SKM-1 treated with dmso at 0.1 percent for 144 hours (cell line): ENCODE measurements around the gene RHOG.
"Not testable (repeated sequence)": the region's sequence is repeated elsewhere in the genome, so short reads cannot be mapped to it uniquely, and the experiment has no call there.

Experiments
- DNase-seq: peaks from one replicate; lab custom pipeline; 2025; ENCODE audit not compliant: unreplicated experiment; lab: John Stamatoyannopoulos, UW

The RHOG gene

DNA sequence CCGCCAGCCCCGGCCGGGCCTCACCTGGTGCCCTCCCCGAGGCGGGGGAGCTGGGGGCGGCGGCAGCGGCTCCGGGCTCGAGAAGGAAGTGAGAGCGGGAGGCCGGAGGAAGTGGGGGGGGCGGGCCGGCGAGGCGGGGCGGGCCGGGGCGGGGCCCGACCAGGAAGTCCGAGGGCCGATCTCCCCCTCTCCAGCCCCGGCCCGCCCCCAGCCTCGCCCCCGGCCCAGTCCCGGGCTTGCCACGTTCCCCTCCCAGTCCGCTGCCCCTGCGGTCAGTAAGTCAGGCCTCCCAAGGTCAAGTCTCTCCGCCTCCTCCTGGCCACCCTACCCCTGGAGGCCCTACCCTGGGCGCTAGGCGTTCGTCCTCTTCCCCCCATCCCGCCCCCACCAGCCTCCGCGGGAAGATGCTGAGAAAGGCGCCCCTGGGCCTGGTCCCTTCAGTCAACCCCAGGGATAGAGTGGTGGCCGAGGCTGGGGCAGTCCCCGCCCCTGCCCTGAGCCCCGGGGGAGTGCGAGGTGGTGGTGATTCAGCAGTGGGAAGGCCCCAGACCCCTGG is at the start of gene RHOG:
Gene RHOG (minus strand): TSS at position 90 of the 556 bp plus-strand sequence. CDS start 12,821 bp downstream, outside the sequence.
- DNase-seq, result peak; percentile 83

DNA sequence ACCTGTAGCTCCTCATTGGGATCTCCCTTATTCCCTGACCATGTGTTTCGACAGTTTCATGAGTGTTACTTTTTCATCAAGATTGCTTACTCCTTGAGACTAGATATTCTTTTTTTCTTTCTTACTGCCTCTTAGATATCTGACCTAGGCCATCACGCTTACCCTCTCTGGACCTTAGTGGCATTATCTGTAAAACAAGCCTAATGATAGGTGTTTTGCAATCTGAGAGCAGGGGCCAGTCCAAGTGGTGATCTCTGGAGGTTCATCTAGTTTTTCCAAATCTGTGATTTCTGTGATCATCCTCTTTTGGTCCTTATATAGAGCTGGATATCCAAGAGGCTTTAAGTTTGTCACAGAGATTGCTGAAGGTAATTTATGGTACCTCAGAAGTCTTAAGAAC is 49.3 kb upstream of the RHOG start:
- DNase-seq, result no peak

DNA sequence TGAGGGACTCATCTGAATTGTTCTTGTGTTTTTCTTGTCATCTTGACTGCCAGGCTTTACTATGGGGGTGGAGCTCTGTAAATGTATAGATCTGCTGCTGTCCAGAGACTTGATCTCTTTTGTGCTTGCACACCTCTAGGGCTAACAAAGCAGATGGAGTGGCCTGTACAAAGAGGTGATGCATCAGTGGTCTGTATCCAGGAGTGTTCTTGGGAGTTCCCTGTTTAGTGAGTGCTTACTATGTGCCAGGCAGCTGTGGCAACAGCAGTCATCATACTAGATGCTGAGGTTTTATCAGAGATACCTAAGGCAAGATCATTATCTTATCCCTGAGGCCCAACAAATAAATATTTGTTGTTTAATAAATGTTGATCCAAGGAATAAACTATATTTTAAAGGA is 48.1 kb upstream of the RHOG start:
- no peak for DNase-seq

DNA sequence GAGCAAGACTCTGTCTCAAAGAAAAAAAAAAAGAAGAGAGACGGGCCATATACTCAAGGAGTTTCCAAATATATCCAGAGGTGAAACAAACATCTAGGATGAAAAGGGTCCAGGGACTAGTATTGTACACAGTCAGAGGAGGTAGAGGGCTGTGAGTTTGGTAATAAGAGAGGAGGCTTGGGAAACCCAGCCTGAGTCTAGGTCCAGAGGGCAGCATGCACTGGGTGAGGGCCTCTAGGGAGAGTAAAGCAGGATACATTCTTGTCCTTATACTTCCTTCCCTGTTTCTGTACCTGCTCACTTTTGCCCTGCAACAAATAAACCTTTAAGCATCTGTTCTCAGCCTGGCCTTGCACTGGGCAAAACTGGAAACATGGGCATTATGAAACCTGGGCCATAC is 46.2 kb upstream of the RHOG start:
- peak; percentile 28 for DNase-seq

DNA sequence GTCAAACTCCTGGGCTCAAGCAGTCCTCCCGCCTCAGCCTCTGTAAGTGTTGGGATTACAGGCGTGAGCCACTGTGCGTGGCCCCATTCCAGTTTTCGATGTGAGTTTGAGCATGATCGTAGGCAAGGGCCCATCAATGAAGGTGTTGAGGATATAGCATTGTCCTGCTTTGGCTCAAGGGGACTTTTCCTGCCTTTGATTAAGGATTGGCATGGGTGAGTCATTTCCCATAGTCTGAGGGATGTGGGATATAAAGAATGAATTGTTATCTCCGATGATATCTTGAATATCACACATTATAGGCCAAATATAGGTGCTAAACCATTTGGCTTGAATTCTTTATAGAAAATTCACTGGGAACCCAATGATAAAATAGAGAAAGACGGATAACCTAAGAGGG is 45.1 kb upstream of the RHOG start:
- DNase-seq, result no peak

DNA sequence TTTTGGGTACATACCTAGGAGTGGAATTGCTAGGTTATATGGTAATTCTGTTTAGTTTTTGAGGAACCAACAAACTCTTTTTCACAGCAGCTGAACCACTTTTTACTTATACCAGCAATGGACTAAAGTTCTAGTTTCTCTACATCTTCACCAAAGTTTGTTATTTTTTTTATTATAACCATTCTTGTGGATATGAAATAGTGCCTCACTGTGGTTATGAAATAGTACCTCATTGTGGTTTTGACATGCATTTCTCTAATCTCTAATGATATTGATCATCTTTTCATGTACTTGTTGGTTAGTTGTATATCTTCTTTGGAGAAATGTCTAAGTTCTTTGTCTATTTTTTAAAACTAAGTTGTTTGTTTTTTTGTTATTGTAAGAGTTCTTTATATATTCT is 41.9 kb upstream of the RHOG start:
- DNase-seq, result no peak

DNA sequence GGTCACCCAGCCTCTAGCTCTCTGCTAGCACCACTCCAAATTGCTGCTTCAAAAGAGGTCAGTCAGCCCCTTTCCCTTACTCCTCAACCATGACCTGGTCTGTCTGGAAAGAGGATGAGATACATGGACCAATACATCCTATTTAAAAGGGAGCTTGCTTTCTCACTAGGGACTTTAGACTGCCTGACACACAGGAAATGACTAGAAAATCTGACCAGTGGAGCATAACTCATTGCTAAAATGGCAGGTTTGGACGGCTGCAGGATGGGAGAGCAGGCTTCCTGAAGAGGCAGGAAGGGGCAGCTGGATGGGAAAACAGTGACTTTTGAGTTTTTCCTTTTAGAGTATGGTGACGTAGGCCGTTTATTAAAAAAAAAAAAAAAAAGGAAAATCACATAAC is 40.0 kb upstream of the RHOG start:
- no peak for DNase-seq

DNA sequence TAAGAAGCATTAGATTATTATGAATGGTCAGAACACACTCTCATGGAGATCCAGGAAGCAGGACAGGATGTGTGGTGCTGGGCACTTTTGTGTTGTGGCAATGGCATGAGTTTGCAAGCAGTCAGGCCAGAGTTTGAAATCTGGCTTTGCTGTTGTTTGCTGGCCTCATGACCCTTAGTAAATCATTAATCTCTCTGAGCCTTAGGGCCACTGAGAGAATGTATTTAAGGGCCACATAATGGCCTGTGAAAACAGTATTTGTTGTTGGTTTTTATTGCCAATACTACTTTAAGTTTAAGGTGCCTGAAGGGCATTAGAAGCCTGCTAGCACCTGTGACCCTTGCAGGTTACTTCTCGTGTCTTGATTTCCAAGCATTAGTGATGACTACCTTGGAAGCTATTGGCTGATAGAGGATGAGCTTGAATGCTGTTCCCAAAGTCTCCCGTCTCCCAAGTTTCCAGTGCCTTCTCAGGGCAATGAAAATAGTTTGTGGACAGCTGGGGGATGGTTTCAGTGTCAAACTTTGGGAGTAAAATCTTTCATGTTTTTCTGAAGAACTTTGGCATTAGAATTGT is 39.3 kb upstream of the RHOG start:
- DNase-seq, result no peak

DNA sequence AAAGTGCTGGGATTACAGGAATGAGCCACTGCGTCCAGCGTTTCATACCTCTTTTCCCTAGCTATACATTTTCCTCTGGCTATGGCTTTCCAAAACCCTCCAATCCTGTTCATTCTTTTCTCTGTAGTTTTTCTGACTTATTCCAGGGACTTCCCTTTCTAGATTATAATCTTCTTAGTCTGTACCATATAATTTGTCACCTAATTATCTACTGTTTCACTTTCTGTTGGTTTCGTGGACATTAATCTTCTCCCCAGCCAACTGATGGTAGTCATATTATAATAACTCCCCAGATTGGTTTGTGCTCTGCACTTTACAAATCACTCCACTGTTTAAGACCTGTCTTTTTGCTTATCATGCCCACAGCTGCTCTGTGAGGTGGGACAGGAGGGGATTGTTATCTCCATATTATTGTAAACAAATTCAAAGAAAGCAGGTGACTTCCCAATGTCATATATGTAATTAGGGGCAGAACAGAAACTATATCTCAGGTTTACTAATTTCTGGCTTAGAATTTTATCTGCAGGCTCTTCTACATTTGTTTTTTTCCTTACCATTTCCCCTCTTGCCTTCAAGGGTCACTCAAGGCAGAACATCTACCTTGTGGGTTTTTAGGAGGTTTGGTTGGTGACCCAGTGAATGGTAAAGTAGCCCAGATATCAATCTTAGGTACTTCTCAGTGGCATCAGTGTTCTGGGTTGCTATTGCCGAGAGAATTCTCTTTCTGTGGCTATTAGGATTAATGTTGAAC is 38.6 kb upstream of the RHOG start:
- DNase-seq, result no peak

DNA sequence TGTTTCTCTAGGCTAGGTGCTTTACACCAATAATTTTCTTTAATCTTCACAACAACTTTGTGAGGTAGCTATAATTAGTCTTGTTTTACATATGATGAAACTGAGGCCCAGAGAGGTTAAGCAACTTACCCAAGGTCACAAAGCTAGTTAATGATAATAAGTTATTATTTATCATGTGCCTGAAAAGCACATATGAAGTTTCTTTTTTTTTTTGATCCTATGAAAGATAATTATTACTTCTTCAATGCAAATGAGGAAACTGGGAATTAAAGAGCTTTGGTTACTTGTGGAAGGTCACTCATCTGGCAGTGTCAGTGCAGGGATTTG is 37.5 kb upstream of the RHOG start:
- no peak for DNase-seq

DNA sequence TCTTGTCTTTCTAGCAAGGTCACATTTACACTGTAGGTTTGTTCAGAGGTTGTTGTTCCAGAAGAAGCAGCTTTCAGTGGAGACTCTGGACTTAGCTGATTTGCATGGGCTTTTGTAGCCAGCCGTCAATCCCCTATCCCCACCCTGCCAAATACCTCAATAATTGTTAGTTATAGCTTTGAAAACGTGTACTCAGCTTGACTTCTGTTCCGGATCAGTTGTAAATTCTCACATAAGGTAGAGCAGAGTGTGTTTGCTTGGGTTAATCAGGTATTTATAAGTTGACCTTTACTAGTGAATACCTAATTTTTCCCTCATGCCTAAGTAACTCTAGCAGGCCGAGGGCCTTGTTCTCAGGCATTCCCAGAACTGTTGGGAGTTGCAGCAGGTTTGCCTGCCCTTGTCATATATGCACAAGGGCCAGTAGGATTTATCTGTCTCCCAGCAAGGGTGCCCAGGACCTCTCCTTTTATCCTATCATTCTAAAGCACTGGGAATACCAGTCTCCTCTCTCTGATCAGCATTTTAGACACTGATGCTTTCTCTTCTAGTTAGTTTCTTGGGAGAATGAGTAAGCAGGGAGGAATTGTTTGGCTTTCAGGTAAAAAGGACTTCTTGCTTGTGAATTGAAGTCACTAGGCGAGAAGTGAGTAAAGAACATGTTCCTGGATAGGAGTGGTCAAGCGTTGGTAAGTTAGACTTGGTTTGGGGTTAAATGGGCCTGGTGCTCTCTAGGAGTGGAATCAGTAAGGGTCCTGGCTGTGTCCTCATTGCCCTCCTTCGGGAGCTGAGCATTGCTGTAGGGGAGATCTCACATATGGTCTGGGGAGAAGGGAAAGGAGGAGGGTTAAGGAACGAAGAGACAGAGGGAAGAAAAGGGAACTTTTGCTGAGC is 36.9 kb upstream of the RHOG start:
- no peak for DNase-seq

DNA sequence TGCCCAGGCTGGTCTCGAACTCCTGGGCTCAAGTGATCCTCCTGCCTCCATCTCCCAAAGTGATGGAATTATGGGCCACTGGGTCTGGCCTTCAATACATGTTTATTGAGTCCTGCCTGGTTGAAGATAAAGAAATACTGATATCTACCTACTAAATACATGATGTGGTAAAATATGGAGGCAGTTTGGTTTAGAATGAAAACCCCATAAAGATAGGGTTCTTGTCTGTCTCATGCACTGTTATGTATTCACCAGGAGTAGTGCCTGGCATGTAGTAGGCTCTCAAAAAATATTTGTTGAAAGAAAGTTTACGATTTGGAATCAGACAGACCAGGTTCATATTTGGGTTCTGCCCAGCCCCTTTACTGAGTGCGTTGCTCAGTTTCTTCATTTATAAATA is 35.9 kb upstream of the RHOG start:
- no peak for DNase-seq

DNA sequence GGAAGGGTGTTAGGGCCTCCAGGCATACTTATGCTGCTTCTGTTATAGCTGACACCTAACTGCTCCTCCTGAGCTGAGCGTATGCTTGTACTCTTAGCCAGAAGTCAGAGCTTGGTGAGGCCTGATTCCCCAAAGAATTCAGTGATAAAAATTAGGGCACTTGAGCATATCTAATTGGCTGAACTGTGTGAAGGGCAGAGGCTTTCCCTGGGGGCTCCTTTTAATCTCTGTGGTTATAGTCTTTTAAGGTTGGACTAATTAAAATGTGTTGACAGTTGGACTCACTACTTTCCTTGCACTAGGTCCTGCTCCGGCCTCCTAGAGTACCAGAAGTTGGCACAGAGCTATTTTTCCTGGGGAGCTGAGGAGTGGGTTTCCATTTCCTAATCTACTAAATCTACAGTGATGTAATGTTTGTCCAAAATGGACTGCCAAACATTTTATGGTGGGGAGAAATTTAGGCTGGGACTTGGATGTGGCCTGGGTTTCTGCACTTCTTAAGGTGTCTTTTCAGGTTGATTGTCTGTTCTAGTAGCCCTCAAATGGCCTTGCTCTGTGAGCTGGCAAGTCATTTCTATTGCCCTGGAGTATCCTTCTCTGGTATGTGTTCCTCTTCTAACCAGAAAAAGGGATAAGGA is 33.1 kb upstream of the RHOG start:
- DNase-seq, result no peak

DNA sequence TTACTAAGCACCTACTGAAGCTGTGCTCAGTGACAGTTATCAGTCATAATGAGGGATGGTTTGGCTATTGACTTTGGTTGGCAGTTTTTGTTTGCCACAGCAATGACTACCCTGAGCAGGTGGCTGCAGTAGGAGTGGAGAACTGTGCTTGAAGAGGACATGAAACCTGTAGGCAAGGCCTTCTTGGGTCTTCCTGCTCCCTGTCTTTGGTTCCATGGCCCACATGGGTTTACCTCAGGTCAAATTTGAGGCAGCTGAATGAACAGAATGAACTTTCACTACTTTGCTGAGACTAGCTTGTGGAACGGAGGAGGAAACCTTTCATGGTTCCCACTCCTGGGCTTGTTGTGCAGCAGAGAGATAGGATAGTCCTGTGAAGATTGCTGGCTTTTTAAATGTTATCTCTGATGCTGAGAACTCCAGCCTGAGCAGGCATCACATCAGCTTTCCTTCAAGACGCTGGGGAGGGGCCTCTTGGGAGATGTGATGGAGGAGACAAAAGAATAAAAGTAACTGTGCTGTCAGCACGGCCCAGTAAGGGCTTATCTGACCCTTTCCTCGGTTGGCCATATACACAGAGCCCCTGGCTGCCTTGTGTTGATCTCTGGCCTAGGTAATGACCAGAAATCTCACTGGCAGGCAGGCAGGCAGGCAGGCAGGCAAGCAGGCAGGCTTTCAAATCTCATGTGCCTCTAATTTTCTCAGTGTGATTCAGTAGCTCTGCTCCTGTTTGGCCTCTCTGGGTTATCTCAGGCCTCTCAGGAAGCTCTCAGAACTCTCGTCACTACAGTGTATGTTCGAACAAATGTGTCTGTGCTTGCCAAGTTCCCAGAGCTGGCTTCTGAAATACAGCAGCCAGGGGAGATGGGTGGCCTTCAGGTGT is 26.7 kb upstream of the RHOG start:
- DNase-seq, result no peak

DNA sequence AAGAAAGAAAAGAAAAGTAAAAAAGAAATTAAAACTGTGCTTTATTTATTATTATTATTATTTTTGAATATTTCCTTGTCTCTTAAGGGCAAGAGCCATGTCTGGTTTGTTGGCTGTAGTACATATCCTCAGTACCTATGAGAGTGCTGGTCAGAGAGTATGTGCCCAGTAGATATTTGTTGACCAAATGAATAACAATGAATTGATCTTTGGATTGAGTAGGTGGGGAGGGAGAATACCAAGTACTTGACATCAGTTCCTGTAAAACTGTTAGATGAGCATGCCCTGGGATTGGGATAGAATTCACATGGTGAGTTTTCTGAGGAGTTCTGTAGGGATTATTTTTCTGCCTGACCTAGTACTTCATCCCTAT is 26.1 kb upstream of the RHOG start:
- DNase-seq, result no peak

DNA sequence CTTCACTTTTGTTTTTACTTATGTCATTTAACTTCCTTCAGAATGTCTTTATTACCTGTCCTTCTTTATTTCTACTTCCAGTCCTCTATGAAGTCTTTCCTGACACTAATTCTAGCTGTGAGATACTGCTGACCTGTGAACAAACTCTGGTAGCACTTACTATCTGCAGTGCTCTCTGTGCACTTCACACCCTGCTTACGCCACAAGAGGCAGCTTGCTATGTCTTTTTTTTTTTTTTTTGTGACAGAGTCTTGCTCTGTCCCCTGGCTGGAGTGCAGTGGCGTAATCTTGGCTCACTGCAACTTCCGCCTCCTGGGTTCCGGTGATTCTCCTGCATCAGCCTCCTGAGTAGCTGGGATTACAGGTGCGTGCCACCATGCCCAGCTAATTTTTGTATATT is 25.4 kb upstream of the RHOG start:
- DNase-seq, result peak; percentile 66

DNA sequence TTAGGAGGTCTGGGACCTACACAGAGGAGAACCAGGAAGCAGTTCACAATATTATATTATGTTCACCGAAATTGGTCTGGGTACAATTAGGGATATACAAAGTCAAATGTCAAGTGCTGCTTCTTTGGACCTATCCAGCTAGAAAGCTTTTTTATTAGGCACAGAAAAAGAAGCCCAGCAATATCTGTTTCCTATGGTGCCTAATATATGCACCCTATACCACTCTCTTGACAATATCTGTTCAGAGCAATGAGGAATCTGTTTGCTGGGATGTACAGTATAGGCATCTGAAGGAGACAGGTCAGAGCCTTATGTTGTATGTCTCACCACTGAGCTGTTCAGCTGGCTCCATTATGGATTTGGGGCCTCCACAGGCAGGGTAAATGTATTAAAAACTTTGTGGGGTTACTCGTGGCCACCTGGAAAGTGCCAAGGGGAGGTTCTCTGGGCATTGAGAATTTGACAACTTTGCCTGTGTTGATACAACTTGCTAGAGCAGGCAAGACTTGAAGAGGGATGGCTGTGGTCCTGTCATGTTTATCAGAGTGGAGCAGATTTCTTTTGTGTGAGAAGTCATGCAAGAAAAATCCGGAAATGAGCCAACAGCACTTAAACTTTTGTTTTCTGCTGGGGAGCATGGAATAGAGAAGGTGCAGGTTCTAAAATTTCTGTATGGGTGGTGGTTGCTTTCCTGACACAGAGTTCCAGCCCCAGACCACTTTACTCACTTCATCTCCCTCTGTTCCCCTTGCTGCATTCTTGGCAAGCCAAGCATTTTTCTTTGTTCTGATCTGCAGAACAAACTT is 24.8 kb upstream of the RHOG start:
- DNase-seq, result no peak

DNA sequence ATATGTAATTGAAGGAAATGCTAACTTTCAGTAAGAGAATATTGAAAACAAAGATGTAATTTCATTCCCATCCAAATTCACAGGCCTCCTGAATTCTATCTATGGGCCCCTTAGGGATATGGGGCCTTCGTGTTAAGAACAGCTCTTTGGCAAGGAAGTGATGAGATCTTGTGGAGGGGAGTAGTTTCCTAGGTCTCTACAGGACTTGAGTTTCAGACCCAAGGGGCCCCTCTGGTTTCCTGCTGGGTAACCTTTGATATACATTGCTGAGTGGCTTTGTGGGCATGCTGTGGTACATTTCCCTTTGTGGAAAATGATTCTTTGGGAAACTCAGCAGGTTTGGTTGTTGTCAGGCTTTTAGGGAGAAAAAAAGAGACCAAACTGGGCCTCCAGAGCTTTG is 20.9 kb upstream of the RHOG start:
- peak; percentile 58 for DNase-seq

DNA sequence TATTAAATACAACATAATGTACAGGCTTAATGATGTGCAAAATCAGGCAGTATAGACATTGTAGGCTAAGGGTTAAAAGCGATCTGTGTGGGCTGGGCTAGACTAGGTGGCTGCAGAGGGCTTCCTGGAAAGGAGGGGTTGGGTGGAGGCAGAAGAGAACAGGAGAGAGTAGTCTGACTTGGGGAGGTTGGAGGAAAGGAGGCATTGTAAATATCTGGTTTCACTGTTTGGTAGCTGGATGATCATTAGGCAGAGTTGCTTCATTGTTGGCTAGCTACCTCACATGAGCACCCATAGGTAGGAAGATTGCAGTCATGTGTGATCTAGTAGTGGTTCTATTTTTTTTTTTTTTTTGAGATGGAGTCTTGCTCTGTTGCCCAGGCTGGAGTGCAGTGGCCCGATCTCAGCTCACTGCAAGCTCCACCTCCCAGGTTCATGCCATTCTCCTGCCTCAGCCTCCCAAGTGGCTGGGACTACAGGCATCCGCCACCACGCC is 20.2 kb upstream of the RHOG start:
- not testable (repeated sequence) for DNase-seq
